Measurements from ENCODE around the gene SSBP4.
"Not testable (repeated sequence)": the region's sequence is repeated elsewhere in the genome, so short reads cannot be mapped to it uniquely, and the experiment has no call there.

- not testable (repeated sequence) for TF ChIP-seq POLR2AphosphoS5 (IDR thresholded peaks at IDR 0.05; ENCODE audit: low read depth, low read length); CTCF (IDR thresholded peaks at IDR 0.05 in 2 of 3, conservative IDR thresholded peaks at IDR 0.05 in 1 of 3; ENCODE audit: borderline replicate concordance in 1 of 3, insufficient read depth in 1 of 3, low read depth in 2 of 3, low read length in 2 of 3); CBX3 (IDR thresholded peaks at IDR 0.05; ENCODE audit: low read depth); EGR1 (IDR thresholded peaks at IDR 0.05; ENCODE audit: low read depth); EZH2phosphoT487 (IDR thresholded peaks at IDR 0.05; ENCODE audit: borderline replicate concordance); RAD21 (IDR thresholded peaks at IDR 0.05; ENCODE audit: low read depth); ZNF274 (IDR thresholded peaks at IDR 0.05; ENCODE audit: low read depth, low read length); POLR2A (IDR thresholded peaks at IDR 0.05; ENCODE audit: borderline replicate concordance, extremely low read depth, insufficient read depth, insufficient read length); CEBPB (IDR thresholded peaks at IDR 0.05; ENCODE audit: low read depth); EZH2 (IDR thresholded peaks at IDR 0.05); TCF7L2 (IDR thresholded peaks at IDR 0.05; ENCODE audit: borderline replicate concordance, extremely low read depth, insufficient read depth, insufficient read length); SP1 (IDR thresholded peaks at IDR 0.05; ENCODE audit: low read depth)
- TF ChIP-seq, protein P1, sequence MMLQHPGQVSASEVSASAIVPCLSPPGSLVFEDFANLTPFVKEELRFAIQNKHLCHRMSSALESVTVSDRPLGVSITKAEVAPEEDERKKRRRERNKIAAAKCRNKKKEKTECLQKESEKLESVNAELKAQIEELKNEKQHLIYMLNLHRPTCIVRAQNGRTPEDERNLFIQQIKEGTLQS (IDR thresholded peaks at IDR 0.05) = not testable (repeated sequence)
- TF ChIP-seq, protein P2, sequence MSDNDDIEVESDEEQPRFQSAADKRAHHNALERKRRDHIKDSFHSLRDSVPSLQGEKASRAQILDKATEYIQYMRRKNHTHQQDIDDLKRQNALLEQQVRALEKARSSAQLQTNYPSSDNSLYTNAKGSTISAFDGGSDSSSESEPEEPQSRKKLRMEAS (IDR thresholded peaks at IDR 0.05) = not testable (repeated sequence)
These were observed 13.4 kb upstream of the SSBP4 start for GRCh38 chr19:18405754-18406153.

All from HCT116 (cell line).